ENCODE measurements around the gene DOK5. TPM values are rescaled to one million over a fixed set of nuclear protein-coding genes. Genes with fewer than 3 reads are reported as not detected.
"Not testable (repeated sequence)": the region's sequence is repeated elsewhere in the genome, so short reads cannot be mapped to it uniquely, and the experiment has no call there.

The DOK5 gene
- total RNA-seq, 2 donors from 2014 or later = 0.14 to 1.2 TPM

DNA sequence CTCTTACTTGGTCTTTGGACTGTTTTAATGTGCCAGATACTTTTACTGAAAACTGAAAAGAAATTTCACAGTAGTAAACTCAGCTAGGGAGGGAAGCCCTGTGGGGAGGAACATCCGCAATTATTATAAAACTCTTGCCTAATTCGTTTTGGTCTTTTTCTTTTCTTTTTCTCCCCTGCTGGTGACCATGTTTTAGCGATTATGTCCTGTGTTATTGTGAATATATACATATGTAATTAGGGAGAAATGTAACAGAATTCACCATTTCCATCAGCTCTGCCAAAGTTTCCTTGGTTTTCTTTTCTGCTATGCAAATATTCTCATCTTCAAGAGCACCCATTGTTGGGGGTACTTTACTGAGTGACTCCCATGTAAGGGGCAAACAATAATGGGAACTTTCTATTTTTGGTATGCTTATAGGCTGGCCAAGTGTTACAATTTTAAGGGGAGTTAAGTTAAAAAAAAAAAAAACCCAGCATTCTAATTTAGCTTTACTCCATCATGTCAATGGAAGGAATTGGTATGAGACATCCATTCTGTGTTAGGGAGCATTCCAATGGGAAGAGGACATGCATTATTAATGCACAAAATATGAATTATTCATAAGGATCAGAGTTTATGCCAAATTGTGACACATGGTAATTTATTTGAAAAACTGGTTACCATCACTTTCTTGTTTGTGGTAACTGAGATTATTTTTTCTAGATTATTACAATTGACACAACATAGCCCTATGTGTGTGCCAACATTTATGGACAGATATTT, 2.0 kb downstream of the DOK5 start:
- no peaks in the 10 kb centered on the region for H3K4me1 ChIP-seq (replicated peaks)
- no peaks in the 10 kb centered on the region for H3K36me3 ChIP-seq
- TF ChIP-seq, protein P1, sequence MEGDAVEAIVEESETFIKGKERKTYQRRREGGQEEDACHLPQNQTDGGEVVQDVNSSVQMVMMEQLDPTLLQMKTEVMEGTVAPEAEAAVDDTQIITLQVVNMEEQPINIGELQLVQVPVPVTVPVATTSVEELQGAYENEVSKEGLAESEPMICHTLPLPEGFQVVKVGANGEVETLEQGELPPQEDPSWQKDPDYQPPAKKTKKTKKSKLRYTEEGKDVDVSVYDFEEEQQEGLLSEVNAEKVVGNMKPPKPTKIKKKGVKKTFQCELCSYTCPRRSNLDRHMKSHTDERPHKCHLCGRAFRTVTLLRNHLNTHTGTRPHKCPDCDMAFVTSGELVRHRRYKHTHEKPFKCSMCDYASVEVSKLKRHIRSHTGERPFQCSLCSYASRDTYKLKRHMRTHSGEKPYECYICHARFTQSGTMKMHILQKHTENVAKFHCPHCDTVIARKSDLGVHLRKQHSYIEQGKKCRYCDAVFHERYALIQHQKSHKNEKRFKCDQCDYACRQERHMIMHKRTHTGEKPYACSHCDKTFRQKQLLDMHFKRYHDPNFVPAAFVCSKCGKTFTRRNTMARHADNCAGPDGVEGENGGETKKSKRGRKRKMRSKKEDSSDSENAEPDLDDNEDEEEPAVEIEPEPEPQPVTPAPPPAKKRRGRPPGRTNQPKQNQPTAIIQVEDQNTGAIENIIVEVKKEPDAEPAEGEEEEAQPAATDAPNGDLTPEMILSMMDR (IDR thresholded peaks at IDR 0.05) = no peak
- TF ChIP-seq POLR2A (IDR thresholded peaks at IDR 0.05) = no peak
- no peak for TF ChIP-seq POLR2AphosphoS5 (IDR thresholded peaks at IDR 0.05)
- intact Hi-C loops (cut with DNase I) = no loop called here
- no peak for DNase-seq (ENCODE audit: low spot score)
- no peak overlapping the region for H3K4me3 ChIP-seq
- no peak overlapping the region for H3K27ac ChIP-seq
- 18% methylated on average over 3 of the region's 3 CpGs for WGBS
- H3K27me3 ChIP-seq (replicated peaks; ENCODE audit: insufficient read depth) = peaks cover 10% of the 10 kb centered on the region
- H3K9me3 ChIP-seq = no peaks in the 10 kb centered on the region

DNA sequence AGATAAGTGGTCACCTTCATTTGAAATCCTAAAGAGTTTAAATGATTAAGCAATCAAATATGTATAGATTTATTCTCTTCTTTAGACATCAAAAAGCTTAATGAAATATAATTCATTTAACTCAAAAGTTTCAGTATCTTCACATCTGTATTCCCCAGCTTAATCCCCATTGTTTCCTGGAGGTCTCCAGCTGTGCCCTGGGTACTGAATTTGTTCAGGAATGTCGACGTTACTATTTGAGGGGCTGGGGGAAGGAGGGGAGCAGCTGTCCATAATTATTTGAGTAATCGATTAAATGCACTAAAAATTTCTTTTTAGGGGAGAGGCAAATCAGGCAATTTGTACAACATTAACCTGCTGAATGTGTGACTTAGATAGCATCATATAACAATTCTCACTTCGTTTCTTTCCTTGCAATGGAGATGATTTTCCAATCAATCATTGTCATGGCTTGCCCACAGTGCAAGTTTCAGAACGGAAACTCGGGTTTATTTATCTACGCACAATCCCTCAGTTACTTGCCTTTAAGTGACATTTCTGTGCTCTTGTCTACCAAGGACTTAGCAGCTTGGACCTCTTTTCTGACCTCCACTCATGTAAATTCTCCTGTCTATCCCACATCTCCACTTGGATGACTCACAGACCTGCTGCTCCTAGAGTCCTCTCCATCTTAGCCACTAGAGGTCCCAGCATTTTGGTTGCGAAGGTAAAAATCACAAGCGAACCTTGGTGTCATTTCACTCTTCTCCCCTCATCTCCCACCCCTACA, 3.9 kb downstream of the DOK5 start:
- TF ChIP-seq, protein P1 (IDR thresholded peaks at IDR 0.05) = no peak

DNA sequence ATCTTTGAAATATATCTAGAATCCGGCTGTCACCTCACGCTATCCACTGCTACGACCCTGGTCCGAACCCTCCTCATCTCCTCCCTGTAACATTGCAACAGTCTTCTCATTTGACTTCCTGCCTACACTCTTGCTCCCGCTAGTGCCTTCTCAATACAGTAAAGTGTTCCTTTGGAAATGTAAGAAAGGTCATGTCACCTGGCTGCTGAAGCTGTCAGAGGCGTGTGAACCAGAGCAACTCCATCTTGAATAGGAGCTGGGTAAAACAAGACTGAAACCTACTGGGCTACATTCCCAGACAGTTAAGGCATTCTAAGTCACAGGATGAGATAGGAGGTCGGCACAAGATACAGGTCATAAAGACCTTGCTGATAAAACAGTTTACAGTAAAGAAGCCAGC, 4.5 kb downstream of the DOK5 start:
- H3K36me3 ChIP-seq; H3K4me1 ChIP-seq (replicated peaks); H3K4me3 ChIP-seq; intact Hi-C loops (cut with DNase I); H3K27me3 ChIP-seq (replicated peaks; ENCODE audit: insufficient read depth); H3K27ac ChIP-seq; H3K9me3 ChIP-seq; DNase-seq (ENCODE audit: low spot score): not testable (repeated sequence)
- 77% methylated on average over 7 of the region's 7 CpGs for WGBS

More for the DNA sequence above, 3.9 kb downstream of the DOK5 start:
- no peak overlapping the region for H3K4me3 ChIP-seq
- H3K36me3 ChIP-seq = no peaks in the 10 kb centered on the region
- no peak for DNase-seq (ENCODE audit: low spot score)
- H3K4me1 ChIP-seq (replicated peaks) = no peaks in the 10 kb centered on the region
- H3K27me3 ChIP-seq (replicated peaks; ENCODE audit: insufficient read depth) = peaks cover 10% of the 10 kb centered on the region
- intact Hi-C loops (cut with DNase I) = no loop called here
- H3K27ac ChIP-seq = no peak overlapping the region
- no peaks in the 10 kb centered on the region for H3K9me3 ChIP-seq
- WGBS = 57% methylated on average over 9 of the region's 9 CpGs

DNA sequence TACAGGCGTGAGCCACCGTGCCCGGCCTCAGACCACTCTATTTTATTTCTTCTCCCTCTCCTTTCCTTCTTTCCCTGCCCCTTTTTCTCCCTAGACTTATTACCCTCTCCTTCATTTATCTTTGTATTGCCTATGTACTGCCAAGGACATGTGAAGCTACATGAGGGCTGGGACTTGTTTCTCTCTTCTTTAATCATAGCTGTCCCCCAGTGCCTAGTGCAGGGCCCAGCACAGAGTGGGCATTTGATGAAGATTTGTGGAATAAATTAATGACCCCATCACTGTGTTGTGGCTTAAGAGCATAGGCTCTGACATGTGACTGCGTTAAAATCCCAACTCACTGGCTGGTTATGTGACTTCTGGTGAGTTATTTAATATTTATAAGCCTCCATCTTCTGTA, 6.0 kb downstream of the DOK5 start:
- H3K27ac ChIP-seq = no peak overlapping the region
- 97% methylated on average over 4 of the region's 4 CpGs for WGBS
- no peak overlapping the region for H3K4me3 ChIP-seq
- DNase-seq (ENCODE audit: low spot score) = no peak
- H3K4me1 ChIP-seq (replicated peaks) = no peaks in the 10 kb centered on the region
- no peak for TF ChIP-seq POLR2A (IDR thresholded peaks at IDR 0.05)
- TF ChIP-seq POLR2AphosphoS5 (IDR thresholded peaks at IDR 0.05) = no peak
- TF ChIP-seq, protein P1 (IDR thresholded peaks at IDR 0.05) = no peak
- intact Hi-C loops (cut with DNase I) = no loop called here
- H3K36me3 ChIP-seq = no peaks in the 10 kb centered on the region
- peaks cover 6% of the 10 kb centered on the region for H3K27me3 ChIP-seq (replicated peaks; ENCODE audit: insufficient read depth)
- H3K9me3 ChIP-seq = no peaks in the 10 kb centered on the region

DNA sequence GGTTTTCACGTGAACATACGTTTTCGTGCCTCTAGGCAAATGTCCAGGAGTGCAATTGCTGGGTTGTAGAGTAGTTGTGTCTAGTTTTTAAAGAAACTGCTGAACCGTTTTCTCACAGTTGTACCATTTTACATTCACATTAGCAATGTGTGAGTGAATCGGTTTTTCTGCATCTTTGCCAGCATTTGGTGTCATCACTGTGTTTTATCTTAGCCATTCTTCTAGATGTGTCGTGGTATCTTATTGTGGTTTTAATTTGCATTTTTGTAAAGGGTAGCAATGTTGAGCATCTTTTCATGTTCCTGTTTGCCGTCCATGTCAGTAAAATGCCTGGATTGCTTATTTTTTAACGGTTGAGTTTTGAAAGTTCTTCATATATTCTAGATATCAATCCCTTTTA, 10.2 kb downstream of the DOK5 start:
- H3K9me3 ChIP-seq = no peaks in the 10 kb centered on the region
- H3K27ac ChIP-seq = no peak overlapping the region
- H3K4me3 ChIP-seq = no peak overlapping the region
- no peaks in the 10 kb centered on the region for H3K36me3 ChIP-seq
- no peak for TF ChIP-seq POLR2A (IDR thresholded peaks at IDR 0.05)
- TF ChIP-seq POLR2AphosphoS5 (IDR thresholded peaks at IDR 0.05) = no peak
- TF ChIP-seq, protein P1 (IDR thresholded peaks at IDR 0.05) = no peak
- intact Hi-C loops (cut with DNase I) = no loop called here
- WGBS = 88% methylated on average over 8 of the region's 8 CpGs
- H3K27me3 ChIP-seq (replicated peaks; ENCODE audit: insufficient read depth) = no peaks in the 10 kb centered on the region
- DNase-seq (ENCODE audit: low spot score) = no peak
- no peaks in the 10 kb centered on the region for H3K4me1 ChIP-seq (replicated peaks)

Data from prostate gland (tissue), 2 donors.